Measurements from ENCODE around the gene ITGA2. TPM values are rescaled to one million over a fixed set of nuclear protein-coding genes. Genes with fewer than 3 reads are reported as not detected.
"Not testable (repeated sequence)": the region's sequence is repeated elsewhere in the genome, so short reads cannot be mapped to it uniquely, and the experiment has no call there.

ITGA2 gene
- total RNA-seq, 1 donor from 2014 or later: 10.6 TPM

GRCh38 chr5:53099546-53099945 lies 110.4 kb downstream of the ITGA2 start:
- DNase-seq (ENCODE audit: low spot score): no peak

GRCh38 chr5:53100606-53101005 lies 111.5 kb downstream of the ITGA2 start:
- no peak for DNase-seq (ENCODE audit: low spot score)

- DNase-seq (ENCODE audit: low spot score): no peak
Measured at GRCh38 chr5:53105611-53106300, 116.6 kb downstream of the ITGA2 start.

GRCh38 chr5:53109056-53109442 lies 119.9 kb downstream of the ITGA2 start:
- DNase-seq (ENCODE audit: low spot score): peak; percentile 35

- peak; percentile 93 for DNase-seq (ENCODE audit: low spot score)
Measured at GRCh38 chr5:53109443-53110127, 120.4 kb downstream of the ITGA2 start, which contains the start of gene MOCS2. Gene MOCS2, minus strand, starts transcription at chr5:53109757. Its CDS starts 2,583 bp downstream, at chr5:53107174.

GRCh38 chr5:53110156-53110555 lies 121.0 kb downstream of the ITGA2 start:
- no peak for DNase-seq (ENCODE audit: low spot score)

GRCh38 chr5:53111139-53111538 lies 122.0 kb downstream of the ITGA2 start:
- DNase-seq (ENCODE audit: low spot score): no peak

- not testable (repeated sequence) for DNase-seq (ENCODE audit: low spot score)
Measured at GRCh38 chr5:53112307-53112706, 123.2 kb downstream of the ITGA2 start.

GRCh38 chr5:53112909-53113308 lies 123.8 kb downstream of the ITGA2 start:
- DNase-seq (ENCODE audit: low spot score): no peak

- no peak for DNase-seq (ENCODE audit: low spot score)
Measured at GRCh38 chr5:53113947-53114346, 124.8 kb downstream of the ITGA2 start.

GRCh38 chr5:53114988-53115387 lies 125.8 kb downstream of the ITGA2 start:
- no peak for DNase-seq (ENCODE audit: low spot score)

- DNase-seq (ENCODE audit: low spot score): no peak
Measured at GRCh38 chr5:53116597-53116996, 127.4 kb downstream of the ITGA2 start.

- no peak for DNase-seq (ENCODE audit: low spot score)
Measured at GRCh38 chr5:53118879-53119278, 129.7 kb downstream of the ITGA2 start.

- no peak for DNase-seq (ENCODE audit: low spot score)
Measured at GRCh38 chr5:53120165-53120564, 131.0 kb downstream of the ITGA2 start.

GRCh38 chr5:53123702-53124101 lies 134.6 kb downstream of the ITGA2 start:
- no peak for DNase-seq (ENCODE audit: low spot score)

- no peak for DNase-seq (ENCODE audit: low spot score)
Measured at GRCh38 chr5:53126521-53126920, 137.4 kb downstream of the ITGA2 start.

GRCh38 chr5:53127107-53127506 lies 138.0 kb downstream of the ITGA2 start:
- DNase-seq (ENCODE audit: low spot score): no peak

- no peak for DNase-seq (ENCODE audit: low spot score)
Measured at GRCh38 chr5:53128481-53128880, 139.3 kb downstream of the ITGA2 start.

GRCh38 chr5:53130266-53130665 lies 141.1 kb downstream of the ITGA2 start:
- no peak for DNase-seq (ENCODE audit: low spot score)

GRCh38 chr5:53133020-53133419 lies 143.9 kb downstream of the ITGA2 start:
- no peak for DNase-seq (ENCODE audit: low spot score)

All from umbilical cord (tissue), 2 donors.